H9 (cell line): ENCODE measurements around the gene CXCL14. TPM values are rescaled to one million over a fixed set of nuclear protein-coding genes. Genes with fewer than 3 reads are reported as not detected.

Source experiments
- DNase-seq: peaks from one replicate; pipeline ENCODE4 v3.0.0-alpha.2; 2017
- H2AFZ ChIP-seq: one replicate; pipeline ENCODE4 v1.6.1; 2013; ENCODE audit warnings: mild to moderate bottlenecking, low read length, control low read depth, moderate library complexity
- H2AK5ac ChIP-seq: 2 replicates; pipeline ENCODE4 v1.6.1; 2013; ENCODE audit warnings: low read length, control low read depth, mixed read lengths; ENCODE audit not compliant: insufficient read length
- H2BK120ac ChIP-seq: one replicate; pipeline ENCODE4 v1.6.1; 2013; ENCODE audit warnings: low read depth, mild to moderate bottlenecking, low read length, control low read depth, inconsistent platforms; ENCODE audit not compliant: poor library complexity, severe bottlenecking
- H2BK12ac ChIP-seq: 2 replicates; pipeline ENCODE4 v1.6.1; 2013; ENCODE audit warnings: low read length, control low read depth, mixed read lengths, low read depth; ENCODE audit not compliant: insufficient read length
- H2BK15ac ChIP-seq: 2 replicates; pipeline ENCODE4 v1.6.1; 2013; ENCODE audit warnings: low read depth, low read length, control low read depth
- H2BK20ac ChIP-seq: one replicate; pipeline ENCODE4 v1.6.1; 2013; ENCODE audit warnings: low read depth, mild to moderate bottlenecking, low read length, control low read depth, inconsistent platforms; ENCODE audit not compliant: poor library complexity, severe bottlenecking
- H2BK5ac ChIP-seq: 2 replicates; pipeline ENCODE4 v1.6.1; 2013; ENCODE audit warnings: low read length, control low read depth, mixed read lengths; ENCODE audit not compliant: insufficient read length
- H3K14ac ChIP-seq: 2 replicates; pipeline ENCODE4 v1.6.1; 2013; ENCODE audit warnings: low read length, control low read depth; ENCODE audit not compliant: insufficient read depth
- H3K18ac ChIP-seq: 2 replicates; pipeline ENCODE4 v1.6.1; 2013; ENCODE audit warnings: low read depth, mild to moderate bottlenecking, mixed read lengths, low read length, control low read depth; ENCODE audit not compliant: insufficient read length
- H3K23ac ChIP-seq: 2 replicates; pipeline ENCODE4 v1.6.1; 2013; ENCODE audit warnings: low read length, control low read depth, mixed read lengths, low read depth; ENCODE audit not compliant: insufficient read length
- H3K23me2 ChIP-seq: 2 replicates; pipeline ENCODE4 v1.6.1; 2013; ENCODE audit warnings: low read depth, mild to moderate bottlenecking, mixed read lengths, low read length, control low read depth; ENCODE audit not compliant: insufficient read length, poor library complexity, severe bottlenecking
- H3K27ac ChIP-seq: 2 replicates; pipeline ENCODE4 v1.5.1; 2013; ENCODE audit warnings: low read length, control low read depth, mixed read lengths, low read depth; ENCODE audit not compliant: insufficient read length
- H3K27me3 ChIP-seq: 2 replicates; pipeline ENCODE4 v1.6.1; 2013; ENCODE audit warnings: low read length, control low read depth, inconsistent platforms; ENCODE audit not compliant: insufficient read depth
- H3K4ac ChIP-seq: 2 replicates; pipeline ENCODE4 v1.6.1; 2013; ENCODE audit warnings: low read depth, mild to moderate bottlenecking, control low read depth, inconsistent platforms, low read length, moderate library complexity
- H3K4me1 ChIP-seq: 2 replicates; pipeline ENCODE4 v1.6.1; 2013; ENCODE audit warnings: low read length, control low read depth, inconsistent platforms; ENCODE audit not compliant: insufficient read depth
- H3K4me2 ChIP-seq: 2 replicates; pipeline ENCODE4 v1.6.1; 2013; ENCODE audit warnings: low read length, control low read depth, mixed read lengths; ENCODE audit not compliant: insufficient read length, insufficient read depth
- H3K56ac ChIP-seq: 2 replicates; pipeline ENCODE4 v1.6.1; 2013; ENCODE audit warnings: low read depth, mild to moderate bottlenecking, mixed read lengths, low read length, control low read depth; ENCODE audit not compliant: insufficient read length
- H3K79me1 ChIP-seq: 2 replicates; pipeline ENCODE4 v1.6.1; 2013; ENCODE audit warnings: low read depth, mild to moderate bottlenecking, moderate library complexity, low read length, control low read depth, inconsistent platforms; ENCODE audit not compliant: insufficient read depth, poor library complexity, severe bottlenecking
- H3K79me2 ChIP-seq: 2 replicates; pipeline ENCODE4 v1.6.1; 2013; ENCODE audit warnings: low read length, control low read depth, inconsistent platforms; ENCODE audit not compliant: insufficient read depth
- H3K9ac ChIP-seq: 2 replicates; pipeline ENCODE4 v1.6.1; 2013; ENCODE audit warnings: low read length, control low read depth, mixed read lengths; ENCODE audit not compliant: insufficient read length; ENCODE audit errors: extremely low read depth
- H3K9me3 ChIP-seq: one replicate; pipeline ENCODE4 v1.6.1; 2013; ENCODE audit warnings: low read depth, low read length, inconsistent platforms; ENCODE audit not compliant: control insufficient read depth
- H3T11ph ChIP-seq: one replicate; pipeline ENCODE4 v1.6.1; 2013; ENCODE audit warnings: mild to moderate bottlenecking, low read length, control low read depth, inconsistent platforms
- H4K20me1 ChIP-seq: one replicate; pipeline ENCODE4 v1.6.1; 2013; ENCODE audit not compliant: control insufficient read depth, insufficient read length, insufficient read depth
- H4K5ac ChIP-seq: 2 replicates; pipeline ENCODE4 v1.6.1; 2013; ENCODE audit warnings: low read depth, mild to moderate bottlenecking, mixed read lengths, low read length, control low read depth; ENCODE audit not compliant: insufficient read length
- H4K8ac ChIP-seq: replicated peaks from 2 replicates; pipeline ENCODE4 v1.6.1; 2013; ENCODE audit warnings: low read length, control low read depth, mixed read lengths, low read depth; ENCODE audit not compliant: insufficient read length
- H4K91ac ChIP-seq: 2 replicates; pipeline ENCODE4 v1.6.1; 2013; ENCODE audit warnings: low read depth, mild to moderate bottlenecking, moderate library complexity, mixed read lengths, low read length, control low read depth; ENCODE audit not compliant: insufficient read length
- H3K27ac Mint-ChIP-seq, 3 experiments: 2 replicates in 2 of 3; 3 replicates in 1 of 3; pipeline ENCODE4 v1.8.0; 2020 to 2021; ENCODE audit warnings: mixed read lengths in 3 of 3, mild to moderate bottlenecking in 1 of 3, moderate library complexity in 1 of 3
- H3K27me3 Mint-ChIP-seq: 2 replicates; pipeline ENCODE4 v1.8.0; 2021; ENCODE audit warnings: low read depth, mild to moderate bottlenecking, moderate library complexity, mixed read lengths
- H3K36me3 Mint-ChIP-seq, 3 experiments: 2 replicates in 2 of 3; 3 replicates in 1 of 3; pipeline ENCODE4 v1.8.0; 2020 to 2021; ENCODE audit warnings: low read depth in 3 of 3, mixed read lengths in 3 of 3; ENCODE audit not compliant: insufficient read depth in 1 of 3
- H3K4me1 Mint-ChIP-seq, 2 experiments: 2 replicates each; pipeline ENCODE4 v1.8.0; 2020; ENCODE audit warnings: mixed read lengths in 2 of 2
- H3K4me3 Mint-ChIP-seq, 2 experiments: 2 replicates in 1 of 2; 3 replicates in 1 of 2; pipeline ENCODE4 v1.8.0; 2020 to 2021; ENCODE audit warnings: mild to moderate bottlenecking in 2 of 2, mixed read lengths in 2 of 2, moderate library complexity in 1 of 2
- H3K9me3 Mint-ChIP-seq, 2 experiments: 2 replicates in 1 of 2; 3 replicates in 1 of 2; pipeline ENCODE4 v1.8.0; 2020; ENCODE audit warnings: mild to moderate bottlenecking in 2 of 2, mixed read lengths in 2 of 2, moderate library complexity in 1 of 2
- CTCF ChIP-seq: fragments of 200-600 bp; sonication (generic); conservative IDR thresholded peaks from 3 replicates; pipeline ENCODE4 v1.8.0; 2021; ENCODE audit warnings: antibody characterized with exemption, mild to moderate bottlenecking
- WGBS: extraction: QIAGEN DNeasy Blood & Tissue Kit; methylation state at CpG from one replicate; pipeline ENCODE4 v1.1.7; 2013; ENCODE audit warnings: missing lambda C conversion rate, low lambda C conversion rate, mixed read lengths; ENCODE audit not compliant: insufficient read length; ENCODE audit errors: extremely low coverage; 5-methylcytosine and 5-hydroxymethylcytosine counted together
- total RNA-seq: library from RNA; stranded (reverse); gene quantifications from 2 replicates; pipeline ENCODE4 v1.2.1, GENCODE V29; 2021

CXCL14 gene
- total RNA-seq, 1 experiment from 2014 or later: 1.1 TPM

DNA sequence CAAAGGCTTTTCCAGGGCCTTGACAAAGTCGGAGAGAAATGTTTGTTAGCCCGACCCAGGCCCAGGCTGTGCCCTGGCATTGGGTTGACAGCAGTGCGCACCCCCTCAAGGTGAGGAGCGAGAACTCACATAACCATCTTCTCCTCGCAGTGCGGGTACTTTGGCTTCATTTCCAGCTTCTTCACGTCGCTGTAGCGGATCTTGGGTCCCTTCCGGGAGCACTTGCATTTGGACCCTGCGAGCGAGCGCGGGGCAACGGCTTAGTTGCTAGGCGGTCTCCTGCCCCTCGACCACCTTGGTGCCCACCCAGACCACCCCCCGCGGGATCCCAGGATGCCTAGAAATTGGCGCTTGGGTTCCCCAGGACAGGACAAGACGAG lies 496 bp downstream of the CXCL14 start:
- peaks cover 37 to 44% of the 10 kb centered on the region in 2 experiments for H3K4me1 Mint-ChIP-seq
- no peak overlapping the region for H2AK5ac ChIP-seq
- H3K9me3 Mint-ChIP-seq: no peaks in the 10 kb centered on the region; a peak in 1 of 5 replicates
- H3K27me3 ChIP-seq: peaks cover 27% of the 10 kb centered on the region; the same call in 1 of the 2 replicates
- H2BK12ac ChIP-seq: no peak overlapping the region
- no peak overlapping the region for H3K18ac ChIP-seq
- H3K27me3 Mint-ChIP-seq: peaks cover 81% of the 10 kb centered on the region
- H2AFZ ChIP-seq: no peak overlapping the region
- H3K27ac Mint-ChIP-seq: peak overlapping the region in 1 of 3 experiments; percentile 70; a peak in 1 of 7 replicates
- no peak overlapping the region for H4K91ac ChIP-seq
- peaks cover 6% of the 10 kb centered on the region for H3K23me2 ChIP-seq
- no peak overlapping the region for H3K9ac ChIP-seq
- H3K56ac ChIP-seq: no peak overlapping the region
- H4K8ac ChIP-seq: no peak overlapping the region
- no CpG with 5 or more reads among the region's 21 CpGs for WGBS
- H3T11ph ChIP-seq: no peak overlapping the region
- H3K27ac ChIP-seq: no peak overlapping the region
- H3K14ac ChIP-seq: no peak overlapping the region
- H3K36me3 Mint-ChIP-seq: no peaks in the 10 kb centered on the region
- no peak overlapping the region for H4K5ac ChIP-seq
- no peaks in the 10 kb centered on the region for H3K9me3 ChIP-seq
- no peak overlapping the region for H2BK120ac ChIP-seq
- no peak for TF ChIP-seq CTCF
- H3K4ac ChIP-seq: no peak overlapping the region
- H3K79me2 ChIP-seq: no peaks in the 10 kb centered on the region
- H3K4me1 ChIP-seq: peaks cover 16% of the 10 kb centered on the region; the same call in 1 of the 2 replicates
- no peaks in the 10 kb centered on the region for H4K20me1 ChIP-seq
- no peak overlapping the region for H2BK5ac ChIP-seq
- H3K23ac ChIP-seq: no peak overlapping the region
- no peaks in the 10 kb centered on the region for H3K79me1 ChIP-seq
- peak overlapping the region; percentile 69 to 85 for H3K4me3 Mint-ChIP-seq
- H2BK15ac ChIP-seq: no peak overlapping the region
- DNase-seq: no peak
- H2BK20ac ChIP-seq: no peak overlapping the region
- peak overlapping the region; percentile 54 for H3K4me2 ChIP-seq
